H1 (cell line): ENCODE measurements around the gene PLSCR1. TPM values are rescaled to one million over a fixed set of nuclear protein-coding genes. Genes with fewer than 3 reads are reported as not detected.

Source experiments
- ATF3 ChIP-seq: IDR thresholded peaks from 2 replicates; pipeline ENCODE4 v1.6.1; 2011; ENCODE audit warnings: low read depth, mild to moderate bottlenecking, low read length; ENCODE audit not compliant: insufficient read depth
- CBX8 ChIP-seq: fragments of 300-800, 300-1000 bp; sonication (generic); IDR thresholded peaks from 2 replicates; pipeline ENCODE4 v1.7.1; 2016; ENCODE audit warnings: low read depth, low read length, borderline replicate concordance
- CHD7 ChIP-seq: fragments of 300-600 bp; sonication (generic); IDR thresholded peaks from 2 replicates; pipeline ENCODE4 v1.7.1; 2012; ENCODE audit warnings: low read length, moderate library complexity, mild to moderate bottlenecking, inconsistent platforms; ENCODE audit not compliant: insufficient replicate concordance
- GABPA ChIP-seq: IDR thresholded peaks from 2 replicates; pipeline ENCODE4 v1.6.1; 2011; ENCODE audit warnings: mild to moderate bottlenecking, low read length, moderate library complexity, borderline replicate concordance; ENCODE audit not compliant: insufficient read depth
- SIRT6 ChIP-seq: IDR thresholded peaks from one replicate; pipeline ENCODE4 v1.7.1; 2012; ENCODE audit warnings: low read length, inconsistent platforms
- polyA plus RNA-seq, 7 experiments: library from polyadenylated mRNA; depleted of rRNA in 3 of 7; stranded (reverse) in 5 of 7; unstranded in 2 of 7; fragments of >200 nt in 5 of 7; fragments of 200-250 nt in 2 of 7; gene quantifications; 1 replicate in 5 of 7; 2 replicates in 1 of 7; 4 replicates in 1 of 7; pipeline versions ENCODE4 v1.2.1 to v1.2.3, GENCODE V29; 2011 to 2013; ENCODE audit warnings: missing spikeins in 2 of 7, mixed read lengths in 2 of 7
- total RNA-seq: library from RNA; stranded (reverse); fragmentation: NEBNext Ultra II Directional; extraction: Animal tissue kit (Norgen Biotek cat#: 25700); gene quantifications from 2 replicates; pipeline ENCODE4 v1.2.1, GENCODE V29; 2021

The PLSCR1 gene
- total and polyA plus RNA-seq, 2 of the 8 experiments (the other 6 are each of a cell fraction or from before 2014, with no cell fraction given) = 32.2 to 48.5 TPM

GRCh38 chr3:146468671-146469149 is 75.7 kb downstream of the PLSCR1 start (continued):
- TF ChIP-seq CHD7 = no peak
- no peak for TF ChIP-seq CBX8
- no peak for TF ChIP-seq SIRT6
- TF ChIP-seq ATF3 = no peak
- no peak for TF ChIP-seq GABPA
